AG04450 (cell line): ENCODE results near the gene TSNAXIP1. TPM values are rescaled to one million over a fixed set of nuclear protein-coding genes. Genes with fewer than 3 reads are reported as not detected.
"Not testable (repeated sequence)": the region's sequence is repeated elsewhere in the genome, so short reads cannot be mapped to it uniquely, and the experiment has no call there.

Source experiments
- CTCF ChIA-PET: fragments of 300-600, 350-600 bp; formaldehyde crosslinking; extraction: SDS; loops from one replicate; lab custom pipeline; 2022; ENCODE audit warnings: antibody characterized with exemption, inconsistent platforms; lab: Charles Lee
- POLR2A ChIA-PET: fragments of 350-600 bp; formaldehyde crosslinking; extraction: SDS; loops from one replicate; lab custom pipeline; 2021; ENCODE audit warnings: antibody characterized with exemption, inconsistent platforms; lab: Yijun Ruan, JAX
- DNase-seq: peaks from one replicate; pipeline ENCODE4 v3.0.0-alpha.2; 2011; ENCODE audit warnings: low read depth, low spot score
- H3K27ac ChIP-seq: one replicate; pipeline ENCODE4 v1.5.1; 2012; ENCODE audit warnings: low read depth, low read length, control low read depth
- H3K27me3 ChIP-seq: one replicate; pipeline ENCODE4 v1.6.0; 2012; ENCODE audit warnings: low read length; ENCODE audit not compliant: control insufficient read depth, insufficient read depth
- H3K4me3 ChIP-seq: 2 replicates; pipeline ENCODE4 v1.5.1; 2011; ENCODE audit warnings: mild to moderate bottlenecking, low read depth, low read length, control low read depth
- H3K9me3 ChIP-seq: 2 replicates; pipeline ENCODE4 v1.5.1; 2012; ENCODE audit warnings: low read length; ENCODE audit not compliant: control insufficient read depth, insufficient read depth
- polyA plus RNA-seq: library from polyadenylated mRNA; depleted of rRNA; stranded (reverse); fragments of >200 nt; gene quantifications from 2 replicates; pipeline ENCODE4 v1.2.3, GENCODE V29; 2011
- TF ChIP-seq, protein P1 (sequence below): IDR thresholded peaks from 2 replicates; pipeline ENCODE4 v1.5.1; 2011; ENCODE audit warnings: low read depth, low read length, control low read depth, inconsistent platforms

TSNAXIP1 gene
- polyA plus RNA-seq, 1 experiment, result 0.92 TPM

DNA sequence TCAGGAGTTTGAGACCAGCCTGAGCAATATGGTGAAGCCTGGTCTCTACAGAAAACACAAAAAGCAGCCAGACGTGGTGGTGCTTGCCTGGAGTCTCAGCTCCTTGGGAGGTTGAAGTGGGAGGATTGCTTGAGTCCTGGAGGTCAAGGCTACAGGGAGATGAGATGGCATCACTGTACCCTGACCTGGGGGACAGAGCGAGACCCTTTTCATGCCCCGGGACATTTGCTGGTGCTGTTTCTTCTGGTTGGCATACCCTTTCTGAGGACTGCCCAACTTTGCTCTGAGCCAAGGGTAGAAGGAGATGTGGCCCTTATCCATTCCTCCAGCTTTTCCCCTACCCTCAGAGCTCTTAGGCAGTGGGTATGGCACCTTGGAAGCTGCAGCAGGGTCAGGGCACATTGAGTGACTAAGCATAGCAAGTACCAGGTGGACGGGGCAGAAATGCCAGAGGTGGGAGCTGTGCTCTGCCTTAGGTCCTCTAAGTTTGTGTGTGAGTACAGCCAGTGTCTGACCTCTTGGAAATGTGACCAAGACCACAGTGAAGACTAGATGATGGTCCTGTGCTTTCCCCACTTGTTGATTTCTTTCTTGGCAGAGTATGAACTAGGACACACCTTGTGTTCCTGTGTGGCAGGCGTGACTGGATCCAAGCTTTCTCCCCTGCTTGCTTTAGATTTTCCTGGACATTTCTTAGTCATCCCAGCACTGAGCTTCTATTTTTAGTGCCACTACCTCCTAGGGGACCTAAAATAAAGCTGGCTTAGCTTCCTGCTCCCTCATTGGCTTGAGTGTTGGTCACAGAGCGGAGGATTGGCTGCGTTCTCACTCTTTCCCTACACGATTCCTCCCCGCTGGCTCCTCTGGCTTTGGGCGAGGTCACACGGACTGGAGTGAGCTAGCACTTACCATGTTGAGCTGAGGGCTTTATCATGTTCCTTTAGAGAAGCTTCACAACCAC is 56.2 kb downstream of the TSNAXIP1 start:
- H3K9me3 ChIP-seq, result no peaks in the 10 kb centered on the region
- no peaks in the 10 kb centered on the region for H3K27me3 ChIP-seq
- no peak overlapping the region for H3K4me3 ChIP-seq
- POLR2A ChIA-PET, result interaction anchor here (0.6 to 1.3 kb wide), 3 partner anchors 9 to 26 kb away, joined by 3 read pairs; no protein-coding TSS in a partner anchor
- CTCF ChIA-PET, result interaction anchor here (1.0 to 1.7 kb wide), 3 partner anchors 46 to 342 kb away, joined by 3 to 7 read pairs (median 4); no protein-coding TSS in a partner anchor
- peak overlapping the region; percentile 47 for H3K27ac ChIP-seq
- no peak for DNase-seq
- TF ChIP-seq, protein P1, sequence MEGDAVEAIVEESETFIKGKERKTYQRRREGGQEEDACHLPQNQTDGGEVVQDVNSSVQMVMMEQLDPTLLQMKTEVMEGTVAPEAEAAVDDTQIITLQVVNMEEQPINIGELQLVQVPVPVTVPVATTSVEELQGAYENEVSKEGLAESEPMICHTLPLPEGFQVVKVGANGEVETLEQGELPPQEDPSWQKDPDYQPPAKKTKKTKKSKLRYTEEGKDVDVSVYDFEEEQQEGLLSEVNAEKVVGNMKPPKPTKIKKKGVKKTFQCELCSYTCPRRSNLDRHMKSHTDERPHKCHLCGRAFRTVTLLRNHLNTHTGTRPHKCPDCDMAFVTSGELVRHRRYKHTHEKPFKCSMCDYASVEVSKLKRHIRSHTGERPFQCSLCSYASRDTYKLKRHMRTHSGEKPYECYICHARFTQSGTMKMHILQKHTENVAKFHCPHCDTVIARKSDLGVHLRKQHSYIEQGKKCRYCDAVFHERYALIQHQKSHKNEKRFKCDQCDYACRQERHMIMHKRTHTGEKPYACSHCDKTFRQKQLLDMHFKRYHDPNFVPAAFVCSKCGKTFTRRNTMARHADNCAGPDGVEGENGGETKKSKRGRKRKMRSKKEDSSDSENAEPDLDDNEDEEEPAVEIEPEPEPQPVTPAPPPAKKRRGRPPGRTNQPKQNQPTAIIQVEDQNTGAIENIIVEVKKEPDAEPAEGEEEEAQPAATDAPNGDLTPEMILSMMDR, result no peak

DNA sequence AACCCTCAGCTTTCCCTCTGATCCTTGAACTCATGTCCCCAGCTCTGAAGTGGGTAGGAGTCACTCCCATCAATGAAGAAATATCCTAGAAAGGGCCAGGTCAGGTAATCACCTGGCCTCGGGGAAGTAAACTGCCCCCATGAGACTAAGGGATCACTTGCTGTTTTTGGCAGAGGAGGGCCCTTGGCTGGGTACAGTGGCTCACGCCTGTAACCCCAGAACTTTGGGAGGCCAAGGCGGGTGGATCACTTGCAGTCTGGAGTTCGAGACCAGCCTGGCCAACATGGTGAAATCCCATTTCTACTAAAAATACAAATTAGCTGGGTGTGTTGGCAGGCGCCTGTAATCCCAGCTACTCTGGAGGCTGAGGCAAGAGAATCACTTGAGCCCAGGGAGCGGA is 57.4 kb downstream of the TSNAXIP1 start:
- DNase-seq, H3K9me3 ChIP-seq, H3K27me3 ChIP-seq, H3K27ac ChIP-seq, H3K4me3 ChIP-seq, POLR2A ChIA-PET: not testable (repeated sequence)
- CTCF ChIA-PET, result interaction anchor here (1.0 kb wide), 1 partner anchor 343 kb away, joined by 3 read pairs; no protein-coding TSS in a partner anchor

DNA sequence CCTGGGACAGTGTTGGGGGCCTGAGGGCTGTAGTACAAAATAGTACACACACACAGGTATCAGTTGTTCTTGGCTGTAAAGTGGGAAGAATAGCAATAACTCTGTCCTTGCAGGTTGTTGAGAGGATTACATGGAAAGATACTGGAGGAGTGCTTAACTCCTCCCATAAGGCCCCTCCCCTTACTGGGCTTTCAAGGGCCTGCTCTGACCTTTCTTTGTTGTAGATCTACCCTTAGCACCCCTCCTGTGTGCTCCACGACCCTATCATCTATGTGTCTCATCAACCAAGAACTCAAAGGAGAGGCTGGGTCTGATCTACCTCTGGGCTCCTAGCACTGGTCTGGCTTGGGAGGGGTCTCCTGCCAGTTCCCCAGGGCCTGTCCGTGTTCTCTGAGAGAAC is 57.9 kb downstream of the TSNAXIP1 start:
- DNase-seq, result no peak
- Histone ChIP-seq H3K27me3 (no peaks in the 10 kb centered on the region), H3K9me3 (no peaks in the 10 kb centered on the region), H3K4me3 (no peak overlapping the region), H3K27ac (no peak overlapping the region)
- POLR2A ChIA-PET, result no interaction called here
- TF ChIP-seq, protein P1, result no peak
- CTCF ChIA-PET, result no interaction called here

DNA sequence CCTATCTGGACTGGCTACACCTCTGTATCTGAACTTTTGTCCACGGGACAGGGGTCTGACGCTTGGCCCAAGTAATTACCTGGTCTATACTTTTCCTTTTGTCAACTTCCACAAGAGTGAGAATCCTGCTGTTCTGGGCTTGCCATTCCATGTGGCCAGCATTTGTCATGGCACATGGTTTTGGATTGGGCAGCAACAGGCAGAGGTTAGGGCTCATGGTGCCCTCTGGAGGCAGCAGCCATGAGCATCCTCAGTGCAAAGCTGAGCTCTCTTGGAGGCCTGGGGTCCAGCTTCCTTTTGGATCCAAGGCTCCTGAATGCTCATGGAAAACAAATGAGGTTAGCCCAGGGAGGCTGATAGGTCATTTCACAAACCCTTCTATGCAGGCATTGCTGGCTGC is 58.6 kb downstream of the TSNAXIP1 start:
- H3K9me3 ChIP-seq, result no peaks in the 10 kb centered on the region
- ChIA-PET POLR2A (interaction anchor here (0.6 to 1.0 kb wide), 2 partner anchors 21 to 49 kb away, joined by 4 to 6 read pairs; no protein-coding TSS in a partner anchor), CTCF (interaction anchor here (0.6 to 1.0 kb wide), 3 partner anchors 14 to 193 kb away, joined by 3 to 5 read pairs (median 3); no protein-coding TSS in a partner anchor)
- H3K27ac ChIP-seq, result no peak overlapping the region
- H3K27me3 ChIP-seq, result no peaks in the 10 kb centered on the region
- no peak for DNase-seq
- no peak overlapping the region for H3K4me3 ChIP-seq
- TF ChIP-seq, protein P1, result peak; percentile 44

DNA sequence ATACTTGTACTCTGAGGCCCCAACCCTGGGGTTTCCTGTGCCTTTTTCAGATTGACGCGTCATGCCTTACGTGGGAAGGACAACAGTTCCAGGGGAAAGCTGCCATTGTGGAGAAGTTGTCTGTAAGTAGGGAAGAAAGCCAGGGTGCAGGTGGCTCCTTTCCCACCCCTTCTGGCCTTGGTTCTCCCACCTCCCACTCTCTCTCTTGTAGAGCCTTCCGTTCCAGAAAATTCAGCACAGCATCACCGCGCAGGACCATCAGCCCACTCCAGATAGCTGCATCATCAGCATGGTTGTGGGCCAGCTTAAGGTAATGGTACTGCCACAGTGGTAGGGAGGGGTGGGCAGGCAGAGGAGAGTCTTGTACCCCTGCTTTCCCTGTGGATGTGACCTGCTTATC is 61.6 kb downstream of the TSNAXIP1 start:
- Histone ChIP-seq H3K9me3 (no peaks in the 10 kb centered on the region; the same call in 1 of the 2 replicates), H3K27ac (no peak overlapping the region), H3K4me3 (no peak overlapping the region), H3K27me3 (no peaks in the 10 kb centered on the region)
- TF ChIP-seq, protein P1, result no peak
- no peak for DNase-seq
- ChIA-PET POLR2A (no interaction called here), CTCF (no interaction called here)
